SK-N-SH treated with all-trans-retinoic acid at 6 μM for 48 hours (cell line): ENCODE measurements around the gene ZSWIM7.

Experiments
- ATAC-seq: fragments of 200-7000 bp; cut with Tn5 transposase; 3 replicates; pipeline ENCODE4 v1.9.1; 2020; ENCODE audit warnings: mild to moderate bottlenecking, moderate library complexity
- ARNTL ChIP-seq: fragments of 450-650 bp; formaldehyde crosslinking; IDR thresholded peaks from 2 replicates; pipeline ENCODE4 v1.5.0; 2020; ENCODE audit warnings: low read depth, mild to moderate bottlenecking, moderate library complexity, borderline replicate concordance
- BACH2 ChIP-seq: fragments of 250-450 bp; sonication (Bioruptor Pico); IDR thresholded peaks from 2 replicates; pipeline ENCODE4 v1.9.0; 2021; ENCODE audit warnings: mild to moderate bottlenecking, borderline replicate concordance
- CREB5 ChIP-seq: fragments of 250-450 bp; sonication (Bioruptor Pico); IDR thresholded peaks from 2 replicates; pipeline ENCODE4 v1.5.1; 2020; ENCODE audit warnings: low read depth, mild to moderate bottlenecking, moderate library complexity
- CSDC2 ChIP-seq: fragments of 250-450 bp; sonication (Bioruptor Pico); IDR thresholded peaks from 2 replicates; pipeline ENCODE4 v1.5.0; 2020; ENCODE audit warnings: mild to moderate bottlenecking, moderate library complexity
- CSRNP3 ChIP-seq: fragments of 250-450 bp; sonication (Bioruptor Pico); IDR thresholded peaks from 2 replicates; pipeline ENCODE4 v1.5.1; 2021; ENCODE audit warnings: mild to moderate bottlenecking, moderate library complexity
- ESRRG ChIP-seq: fragments of 250-450 bp; sonication (Bioruptor Pico); IDR thresholded peaks from 2 replicates; pipeline ENCODE4 v1.6.1; 2021; ENCODE audit warnings: mild to moderate bottlenecking
- GLIS3 ChIP-seq: fragments of 250-450 bp; sonication (Bioruptor Pico); IDR thresholded peaks from 2 replicates; pipeline ENCODE4 v1.5.0; 2020; ENCODE audit warnings: mild to moderate bottlenecking, moderate library complexity
- ISL1 ChIP-seq: fragments of 250-450 bp; sonication (Bioruptor Pico); IDR thresholded peaks from 2 replicates; pipeline ENCODE4 v2.1.2; 2022; ENCODE audit warnings: mild to moderate bottlenecking, moderate library complexity
- PATZ1 ChIP-seq: fragments of 250-450 bp; sonication (Bioruptor Pico); IDR thresholded peaks from 2 replicates; pipeline ENCODE4 v1.8.0; 2020; ENCODE audit warnings: mild to moderate bottlenecking, moderate library complexity, borderline replicate concordance
- PPARA ChIP-seq: fragments of 250-450 bp; sonication (Bioruptor Pico); IDR thresholded peaks from 2 replicates; pipeline ENCODE4 v1.5.0; 2020; ENCODE audit warnings: mild to moderate bottlenecking, borderline replicate concordance
- RARB ChIP-seq: fragments of 250-450 bp; sonication (Bioruptor Pico); IDR thresholded peaks from 2 replicates; pipeline ENCODE4 v1.8.0; 2021; ENCODE audit warnings: mild to moderate bottlenecking, moderate library complexity
- SNAI2 ChIP-seq: fragments of 250-450 bp; sonication (Bioruptor Pico); IDR thresholded peaks from 2 replicates; pipeline ENCODE4 v1.5.0; 2020; ENCODE audit warnings: mild to moderate bottlenecking, moderate library complexity
- TCF4 ChIP-seq: fragments of 250-450 bp; sonication (Bioruptor Pico); IDR thresholded peaks from 2 replicates; pipeline ENCODE4 v1.8.0; 2021; ENCODE audit warnings: mild to moderate bottlenecking, moderate library complexity, borderline replicate concordance
- TOX ChIP-seq: fragments of 250-450 bp; sonication (Bioruptor Pico); IDR thresholded peaks from 2 replicates; pipeline ENCODE4 v1.8.0; 2021; ENCODE audit warnings: mild to moderate bottlenecking, moderate library complexity, borderline replicate concordance
- TSHZ2 ChIP-seq: fragments of 250-450 bp; sonication (Bioruptor Pico); IDR thresholded peaks from 2 replicates; pipeline ENCODE4 v1.5.0; 2020; ENCODE audit warnings: mild to moderate bottlenecking, moderate library complexity
- ZC3H10 ChIP-seq: fragments of 250-450 bp; sonication (Bioruptor Pico); IDR thresholded peaks from 2 replicates; pipeline ENCODE4 v1.5.1; 2021; ENCODE audit warnings: mild to moderate bottlenecking, moderate library complexity
- ZFP3 ChIP-seq: fragments of 250-450 bp; sonication (Bioruptor Pico); IDR thresholded peaks from 2 replicates; pipeline ENCODE4 v1.5.0; 2020; ENCODE audit warnings: mild to moderate bottlenecking, moderate library complexity
- ZFP30 ChIP-seq: fragments of 450-650 bp; formaldehyde crosslinking; IDR thresholded peaks from 2 replicates; pipeline ENCODE4 v1.5.0; 2022; ENCODE audit warnings: mild to moderate bottlenecking, moderate library complexity
- ZNF565 ChIP-seq: fragments of 450-650 bp; formaldehyde crosslinking; conservative IDR thresholded peaks from 2 replicates; pipeline ENCODE4 v1.5.0; 2020; ENCODE audit warnings: low read depth, mild to moderate bottlenecking, moderate library complexity
- ZNF70 ChIP-seq: fragments of 450-650 bp; formaldehyde crosslinking; IDR thresholded peaks from 2 replicates; pipeline ENCODE4 v1.5.0; 2020; ENCODE audit warnings: mild to moderate bottlenecking, moderate library complexity
- ZNF8 ChIP-seq: fragments of 450-650 bp; formaldehyde crosslinking; IDR thresholded peaks from 2 replicates; pipeline ENCODE4 v1.5.0; 2020; ENCODE audit warnings: mild to moderate bottlenecking, moderate library complexity

ZSWIM7 gene

GRCh38 chr17:15942207-15942833, 57.2 kb downstream of the ZSWIM7 start:
- TF ChIP-seq ARNTL (CRISPR knock-in tag), result no peak
- no peak for TF ChIP-seq GLIS3 (CRISPR knock-in tag)
- TF ChIP-seq PPARA (CRISPR knock-in tag), result no peak
- TF ChIP-seq ISL1 (CRISPR knock-in tag), result no peak
- TF ChIP-seq SNAI2 (CRISPR knock-in tag), result no peak
- no peak for TF ChIP-seq ZNF565 (CRISPR knock-in tag)
- no peak for TF ChIP-seq PATZ1 (CRISPR knock-in tag)
- TF ChIP-seq BACH2 (CRISPR knock-in tag), result no peak
- TF ChIP-seq ZFP30, result no peak
- TF ChIP-seq ESRRG (CRISPR knock-in tag), result no peak
- no peak for TF ChIP-seq CSRNP3 (CRISPR knock-in tag)
- TF ChIP-seq CREB5, result no peak
- TF ChIP-seq TSHZ2 (CRISPR knock-in tag), result no peak
- TF ChIP-seq ZC3H10 (CRISPR knock-in tag), result no peak
- TF ChIP-seq ZNF70 (CRISPR knock-in tag), result no peak
- TF ChIP-seq ZNF8 (CRISPR knock-in tag), result no peak
- TF ChIP-seq RARB (CRISPR knock-in tag), result no peak
- TF ChIP-seq CSDC2 (CRISPR knock-in tag), result no peak
- no peak for TF ChIP-seq TOX (CRISPR knock-in tag)

GRCh38 chr17:15941781-15942180, 57.7 kb downstream of the ZSWIM7 start:
- ATAC-seq, result no peak
- TF ChIP-seq SNAI2 (CRISPR knock-in tag) (no peak), CREB5 (no peak), BACH2 (CRISPR knock-in tag) (no peak), TSHZ2 (CRISPR knock-in tag) (no peak), ZNF70 (CRISPR knock-in tag) (no peak), ZC3H10 (CRISPR knock-in tag) (no peak), TCF4 (no peak), PPARA (CRISPR knock-in tag) (no peak), ZNF565 (CRISPR knock-in tag) (no peak), ARNTL (CRISPR knock-in tag) (no peak), PATZ1 (CRISPR knock-in tag) (no peak), ESRRG (CRISPR knock-in tag) (no peak), ISL1 (CRISPR knock-in tag) (no peak), ZFP3 (CRISPR knock-in tag) (no peak), TOX (CRISPR knock-in tag) (no peak), GLIS3 (CRISPR knock-in tag) (no peak), CSRNP3 (CRISPR knock-in tag) (no peak), RARB (CRISPR knock-in tag) (no peak)

More at GRCh38 chr17:15942207-15942833, 57.2 kb downstream of the ZSWIM7 start:
- ATAC-seq, result no peak
